ENCODE data around the gene EHMT2.

The EHMT2 gene

DNA sequence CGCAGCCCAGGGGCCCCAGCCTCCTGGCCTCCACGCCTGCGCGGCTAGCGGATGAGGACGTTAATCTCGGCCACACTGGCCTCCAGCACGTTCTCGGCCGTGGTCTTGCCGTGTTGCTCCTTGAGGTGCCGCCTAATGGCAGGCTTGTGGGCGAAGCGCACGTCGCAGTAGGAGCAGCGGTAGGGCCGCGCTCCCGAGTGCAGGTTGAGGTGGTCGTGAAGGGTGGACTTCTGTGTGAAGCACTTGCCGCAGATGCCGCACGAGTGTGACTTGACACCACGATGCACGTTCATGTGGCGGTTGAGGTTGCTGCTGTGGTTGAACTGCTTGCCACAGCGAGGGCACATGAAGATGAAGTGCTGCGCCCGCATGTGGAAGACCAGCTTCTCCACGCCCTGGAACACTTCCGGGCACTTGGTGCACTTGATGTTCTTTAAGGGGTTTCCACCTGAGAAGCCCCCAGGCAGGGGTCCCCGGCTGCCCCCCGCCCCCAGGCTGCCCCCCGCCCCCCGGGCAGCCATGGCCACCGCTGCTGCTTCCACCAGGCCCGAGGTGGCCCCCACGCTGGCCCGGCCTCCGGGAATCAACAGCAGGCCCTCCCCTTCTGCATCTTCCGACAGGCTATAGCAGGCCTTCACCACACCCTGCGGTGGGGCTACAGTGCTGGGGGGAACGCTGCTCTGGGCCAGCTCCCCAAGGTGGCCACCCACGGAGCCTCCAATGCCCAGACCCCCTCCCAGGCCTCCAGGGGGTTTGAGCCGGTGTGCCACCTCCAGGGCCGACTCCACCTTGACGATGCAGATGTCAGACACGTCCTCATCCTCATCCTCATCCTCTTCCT is 2.6 kb upstream of the EHMT2 start:
- no peaks in the 10 kb centered on the region for H3K4me1 ChIP-seq (ENCODE audit: control insufficient read depth, low read depth, low read length)
- no peaks in the 10 kb centered on the region for H3K9me3 ChIP-seq (ENCODE audit: control insufficient read depth, low read depth, low read length)
- H3K4me3 ChIP-seq (ENCODE audit: low read length): no peak overlapping the region
- H3K27ac ChIP-seq (ENCODE audit: low read length): no peak overlapping the region
- H3K36me3 ChIP-seq (ENCODE audit: control insufficient read depth, low read depth, low read length): peaks cover 21% of the 10 kb centered on the region
- H3K9ac ChIP-seq (ENCODE audit: low read length): no peak overlapping the region
- no peaks in the 10 kb centered on the region for H3K27me3 ChIP-seq (ENCODE audit: control insufficient read depth, insufficient read depth, low read length)

DNA sequence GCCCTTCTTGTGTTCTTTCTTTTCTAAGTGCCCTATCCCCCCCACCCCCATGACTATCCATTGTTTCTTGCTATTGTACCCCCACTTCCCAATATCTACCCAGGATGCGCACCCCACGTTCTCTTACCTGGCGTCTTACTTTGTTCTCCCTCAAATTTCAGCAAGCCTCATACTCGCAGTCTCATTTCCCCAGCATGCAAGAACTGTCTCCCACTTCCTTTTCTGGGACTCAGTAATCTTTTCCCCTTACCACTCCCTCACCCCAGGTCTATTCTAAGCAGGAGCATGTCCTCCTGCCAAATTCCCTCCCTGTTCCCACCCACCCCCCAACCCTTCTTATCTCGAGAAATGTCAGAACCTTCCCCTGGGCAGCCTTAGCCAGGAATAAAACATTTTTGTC is 1.7 kb upstream of the EHMT2 start:
- H3K27me3 ChIP-seq (ENCODE audit: control insufficient read depth, insufficient read depth, low read length): no peaks in the 10 kb centered on the region
- H3K4me3 ChIP-seq (ENCODE audit: low read length): no peak overlapping the region
- H3K9ac ChIP-seq (ENCODE audit: low read length): no peak overlapping the region
- peaks cover 27% of the 10 kb centered on the region for H3K36me3 ChIP-seq (ENCODE audit: control insufficient read depth, low read depth, low read length)
- no peaks in the 10 kb centered on the region for H3K4me1 ChIP-seq (ENCODE audit: control insufficient read depth, low read depth, low read length)
- no peak overlapping the region for H3K27ac ChIP-seq (ENCODE audit: low read length)
- no peaks in the 10 kb centered on the region for H3K9me3 ChIP-seq (ENCODE audit: control insufficient read depth, low read depth, low read length)

DNA sequence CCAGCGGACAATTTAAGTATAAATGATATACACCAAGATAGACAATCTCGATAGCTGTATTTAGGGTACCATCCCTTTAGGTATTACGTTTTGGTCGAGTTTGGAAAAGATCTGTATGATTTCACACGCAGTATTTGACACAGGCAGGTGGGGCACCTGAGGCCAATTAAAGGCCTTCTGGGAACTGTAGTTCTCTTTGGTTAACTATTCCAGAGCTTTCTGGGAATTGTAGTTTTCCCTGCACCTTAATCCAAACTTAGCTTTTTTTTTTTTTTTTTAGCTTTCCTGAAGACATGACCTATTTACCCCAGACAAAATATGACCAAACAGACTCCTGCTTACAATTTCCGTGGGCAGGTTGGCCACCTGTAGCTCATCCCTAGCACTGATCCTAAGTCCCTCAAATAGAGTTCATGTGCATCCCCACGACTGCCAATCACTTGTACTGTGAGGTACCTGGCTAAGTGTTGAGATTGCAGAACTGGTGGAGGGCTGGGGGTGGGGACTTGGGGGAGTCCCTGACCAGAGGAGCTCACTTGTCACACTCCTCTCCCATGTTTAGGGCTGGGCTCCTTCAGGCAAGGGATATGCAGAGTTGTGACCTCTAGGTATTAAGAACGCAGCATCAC is 999 bp upstream of the EHMT2 start:
- no peaks in the 10 kb centered on the region for H3K9me3 ChIP-seq (ENCODE audit: control insufficient read depth, low read depth, low read length)
- H3K4me1 ChIP-seq (ENCODE audit: control insufficient read depth, low read depth, low read length): no peaks in the 10 kb centered on the region
- H3K9ac ChIP-seq (ENCODE audit: low read length): peak overlapping the region; percentile 67
- H3K27me3 ChIP-seq (ENCODE audit: control insufficient read depth, insufficient read depth, low read length): no peaks in the 10 kb centered on the region
- peaks cover 32% of the 10 kb centered on the region for H3K36me3 ChIP-seq (ENCODE audit: control insufficient read depth, low read depth, low read length)
- no peak overlapping the region for H3K27ac ChIP-seq (ENCODE audit: low read length)
- peak overlapping the region; percentile 95 for H3K4me3 ChIP-seq (ENCODE audit: low read length)

DNA sequence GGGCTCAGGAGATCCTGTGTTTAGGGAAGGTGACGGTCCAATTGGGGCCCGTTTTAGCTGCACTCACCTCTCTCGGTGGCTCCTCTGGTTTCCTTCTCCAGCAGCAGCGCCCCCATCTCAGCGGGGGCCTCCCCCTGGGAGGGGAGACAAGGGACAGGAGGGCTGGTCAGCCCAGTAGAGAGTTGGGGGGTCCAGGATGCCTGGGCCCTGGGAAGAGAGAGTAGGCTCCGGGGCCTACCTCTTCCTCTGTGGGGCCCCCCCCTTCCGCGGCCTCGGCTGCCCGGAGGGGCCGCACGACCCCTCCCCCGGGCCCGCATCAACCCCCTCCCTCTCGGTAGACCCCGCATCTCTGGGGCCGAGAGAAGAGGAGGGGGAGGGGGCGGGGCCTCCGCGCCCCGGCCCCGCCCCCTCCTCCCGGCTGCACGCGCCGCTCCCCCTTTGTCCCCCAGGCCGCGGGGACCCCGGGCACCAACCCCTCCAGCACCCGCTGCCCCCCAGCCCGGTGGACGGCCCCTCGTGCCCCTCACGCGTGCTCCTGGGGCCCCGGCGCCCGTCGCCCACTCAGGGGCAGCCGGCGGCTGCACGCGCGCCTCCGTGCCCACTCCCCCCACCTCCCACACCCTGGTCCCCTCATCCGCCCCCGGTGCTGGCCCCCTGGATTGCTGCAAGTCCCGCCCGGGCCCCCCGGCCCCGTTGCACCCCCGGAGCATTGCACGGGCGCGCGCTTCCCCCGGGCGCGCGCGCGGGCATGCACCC is 464 bp downstream of the EHMT2 start:
- H3K4me1 ChIP-seq (ENCODE audit: control insufficient read depth, low read depth, low read length): no peaks in the 10 kb centered on the region
- H3K9me3 ChIP-seq (ENCODE audit: control insufficient read depth, low read depth, low read length): no peaks in the 10 kb centered on the region
- peak overlapping the region; percentile 28 for H3K27ac ChIP-seq (ENCODE audit: low read length)

DNA sequence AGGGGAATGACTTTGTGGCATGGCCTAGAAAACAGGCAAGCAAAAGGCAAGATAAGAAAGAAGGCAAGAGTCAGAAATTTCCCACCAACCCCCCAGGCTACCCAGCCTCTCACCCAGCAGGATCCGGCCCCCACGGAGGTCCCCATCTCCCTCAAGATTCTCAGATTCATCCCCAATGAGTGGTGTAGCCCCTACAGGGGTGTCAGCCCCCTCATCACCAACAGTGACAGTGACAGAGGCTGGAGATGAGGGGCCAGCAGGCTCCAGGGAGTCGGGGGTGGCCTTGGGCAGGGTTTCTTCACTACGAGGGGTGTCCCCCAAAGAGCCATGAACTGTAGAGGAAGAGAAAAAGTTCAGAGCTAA is 1.0 kb downstream of the EHMT2 start:
- H3K9me3 ChIP-seq (ENCODE audit: control insufficient read depth, low read depth, low read length): no peaks in the 10 kb centered on the region
- H3K9ac ChIP-seq (ENCODE audit: low read length): peak overlapping the region; percentile 74
- H3K4me3 ChIP-seq (ENCODE audit: low read length): peak overlapping the region; percentile 95
- H3K36me3 ChIP-seq (ENCODE audit: control insufficient read depth, low read depth, low read length): peaks cover 53% of the 10 kb centered on the region
- H3K27ac ChIP-seq (ENCODE audit: low read length): peak overlapping the region; percentile 28
- H3K27me3 ChIP-seq (ENCODE audit: control insufficient read depth, insufficient read depth, low read length): no peaks in the 10 kb centered on the region
- H3K4me1 ChIP-seq (ENCODE audit: control insufficient read depth, low read depth, low read length): no peaks in the 10 kb centered on the region

More for the DNA sequence above, 464 bp downstream of the EHMT2 start:
- peaks cover 47% of the 10 kb centered on the region for H3K36me3 ChIP-seq (ENCODE audit: control insufficient read depth, low read depth, low read length)
- peak overlapping the region; percentile 74 for H3K9ac ChIP-seq (ENCODE audit: low read length)
- H3K27me3 ChIP-seq (ENCODE audit: control insufficient read depth, insufficient read depth, low read length): no peaks in the 10 kb centered on the region
- H3K4me3 ChIP-seq (ENCODE audit: low read length): peak overlapping the region; percentile 95

DNA sequence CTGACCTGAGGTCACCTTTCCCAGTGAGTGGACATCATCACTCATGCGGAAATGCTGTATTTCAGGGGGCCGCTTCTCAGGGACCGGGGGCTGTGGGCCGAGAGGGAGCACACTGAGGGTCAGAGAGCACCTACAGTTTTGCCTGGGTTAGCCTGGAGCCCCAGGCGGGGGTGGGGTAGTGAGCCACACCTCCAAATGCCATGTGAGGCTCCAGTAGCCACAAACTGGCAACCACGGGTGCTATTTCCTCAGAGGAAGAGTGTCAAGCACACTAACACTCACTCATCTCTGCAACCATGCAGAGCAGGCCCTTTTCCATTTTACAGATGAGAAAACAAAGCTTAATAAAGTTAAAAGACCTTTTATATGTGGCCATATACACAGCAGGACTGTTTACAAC is 4.7 kb downstream of the EHMT2 start:
- no peak overlapping the region for H3K4me3 ChIP-seq (ENCODE audit: low read length)
- H3K27ac ChIP-seq (ENCODE audit: low read length): no peak overlapping the region
- peaks cover 76% of the 10 kb centered on the region for H3K36me3 ChIP-seq (ENCODE audit: control insufficient read depth, low read depth, low read length)
- H3K27me3 ChIP-seq (ENCODE audit: control insufficient read depth, insufficient read depth, low read length): no peaks in the 10 kb centered on the region
- no peaks in the 10 kb centered on the region for H3K9me3 ChIP-seq (ENCODE audit: control insufficient read depth, low read depth, low read length)
- no peaks in the 10 kb centered on the region for H3K4me1 ChIP-seq (ENCODE audit: control insufficient read depth, low read depth, low read length)
- no peak overlapping the region for H3K9ac ChIP-seq (ENCODE audit: low read length)

DNA sequence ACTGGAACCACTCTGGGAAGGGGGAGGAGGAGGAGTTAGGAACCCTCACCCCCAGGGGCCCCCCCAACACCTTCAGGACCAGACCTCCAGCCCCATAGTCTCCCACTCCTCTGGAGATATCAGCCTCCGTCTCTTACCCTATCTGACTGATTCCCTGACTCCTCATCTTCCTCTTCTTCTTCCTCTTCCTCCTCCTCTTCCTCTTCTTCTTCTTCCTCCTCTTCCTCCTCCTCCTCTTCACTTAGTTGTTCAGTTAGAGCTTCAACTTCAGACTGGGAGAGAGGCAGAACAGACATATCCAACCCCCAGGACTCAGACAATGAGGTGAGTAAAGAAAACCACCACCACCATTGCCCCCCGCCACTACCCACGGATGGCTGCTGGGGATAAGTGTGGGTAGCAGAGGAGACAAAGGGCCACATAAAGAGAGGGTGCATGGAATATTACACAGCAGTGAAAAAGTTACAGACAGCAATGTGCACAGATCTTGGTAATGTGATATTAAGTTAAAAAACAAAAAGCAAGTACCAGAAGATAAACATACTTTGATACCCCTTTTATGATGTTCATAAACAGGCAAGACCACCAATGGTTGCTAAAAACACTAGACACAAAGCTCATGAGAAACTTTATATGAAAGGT is 8.0 kb downstream of the EHMT2 start:
- Histone ChIP-seq H3K4me3 (ENCODE audit: low read length) (no peak overlapping the region), H3K9me3 (ENCODE audit: control insufficient read depth, low read depth, low read length) (no peaks in the 10 kb centered on the region), H3K9ac (ENCODE audit: low read length) (no peak overlapping the region), H3K27me3 (ENCODE audit: control insufficient read depth, insufficient read depth, low read length) (no peaks in the 10 kb centered on the region), H3K36me3 (ENCODE audit: control insufficient read depth, low read depth, low read length) (peaks cover 89% of the 10 kb centered on the region), H3K4me1 (ENCODE audit: control insufficient read depth, low read depth, low read length) (no peaks in the 10 kb centered on the region), H3K27ac (ENCODE audit: low read length) (no peak overlapping the region)

DNA sequence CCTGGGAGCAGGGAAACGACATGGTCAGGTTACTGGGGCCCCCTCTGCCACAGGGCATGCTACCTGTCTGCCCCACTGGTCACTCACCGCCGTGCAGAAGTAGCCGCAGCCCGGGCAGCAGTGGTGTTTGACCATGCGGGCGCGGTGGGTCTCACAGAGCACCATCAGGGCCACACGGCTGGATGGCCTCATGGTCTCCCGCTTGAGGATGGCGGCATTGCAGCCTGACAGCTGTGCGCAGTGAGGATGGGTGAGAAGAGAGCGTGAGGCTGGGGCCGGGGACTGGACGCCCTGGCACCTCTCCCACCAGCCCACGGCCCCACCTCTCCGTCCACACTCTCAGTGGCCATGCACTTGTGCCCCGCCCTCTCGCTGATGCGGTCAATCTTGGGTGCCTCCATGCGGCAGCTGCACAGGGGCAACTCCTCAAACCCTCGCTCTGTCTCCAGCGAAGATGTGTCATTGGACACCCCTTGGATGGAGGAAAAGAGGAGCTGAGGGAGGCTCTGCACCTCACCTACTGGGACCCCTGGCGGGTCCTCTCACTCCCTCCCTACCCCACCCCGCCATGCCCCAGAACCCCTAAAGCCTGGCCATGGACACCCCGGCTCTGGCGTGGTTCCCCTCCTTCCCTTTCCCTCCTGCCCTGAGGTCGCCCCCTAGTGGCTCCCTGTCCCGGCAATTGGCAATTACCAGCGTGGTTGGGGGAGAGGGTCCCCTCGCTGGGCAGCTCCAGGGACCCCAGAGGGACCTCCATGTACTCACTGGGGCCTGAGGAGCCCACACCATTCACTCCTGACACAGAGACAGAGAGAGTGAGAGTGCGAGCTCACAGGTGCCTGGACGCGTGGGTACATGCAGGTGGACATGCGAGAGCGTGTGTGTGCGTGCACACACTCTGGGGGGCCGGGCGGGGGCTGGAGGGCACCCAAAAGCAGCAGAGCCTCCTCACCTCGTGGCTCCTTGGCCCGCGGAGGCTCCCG is 8.9 kb downstream of the EHMT2 start:
- no peak overlapping the region for H3K4me3 ChIP-seq (ENCODE audit: low read length)
- no peaks in the 10 kb centered on the region for H3K27me3 ChIP-seq (ENCODE audit: control insufficient read depth, insufficient read depth, low read length)
- no peak overlapping the region for H3K9ac ChIP-seq (ENCODE audit: low read length)
- no peak overlapping the region for H3K27ac ChIP-seq (ENCODE audit: low read length)
- peaks cover 92% of the 10 kb centered on the region for H3K36me3 ChIP-seq (ENCODE audit: control insufficient read depth, low read depth, low read length)
- no peaks in the 10 kb centered on the region for H3K4me1 ChIP-seq (ENCODE audit: control insufficient read depth, low read depth, low read length)
- H3K9me3 ChIP-seq (ENCODE audit: control insufficient read depth, low read depth, low read length): no peaks in the 10 kb centered on the region

DNA sequence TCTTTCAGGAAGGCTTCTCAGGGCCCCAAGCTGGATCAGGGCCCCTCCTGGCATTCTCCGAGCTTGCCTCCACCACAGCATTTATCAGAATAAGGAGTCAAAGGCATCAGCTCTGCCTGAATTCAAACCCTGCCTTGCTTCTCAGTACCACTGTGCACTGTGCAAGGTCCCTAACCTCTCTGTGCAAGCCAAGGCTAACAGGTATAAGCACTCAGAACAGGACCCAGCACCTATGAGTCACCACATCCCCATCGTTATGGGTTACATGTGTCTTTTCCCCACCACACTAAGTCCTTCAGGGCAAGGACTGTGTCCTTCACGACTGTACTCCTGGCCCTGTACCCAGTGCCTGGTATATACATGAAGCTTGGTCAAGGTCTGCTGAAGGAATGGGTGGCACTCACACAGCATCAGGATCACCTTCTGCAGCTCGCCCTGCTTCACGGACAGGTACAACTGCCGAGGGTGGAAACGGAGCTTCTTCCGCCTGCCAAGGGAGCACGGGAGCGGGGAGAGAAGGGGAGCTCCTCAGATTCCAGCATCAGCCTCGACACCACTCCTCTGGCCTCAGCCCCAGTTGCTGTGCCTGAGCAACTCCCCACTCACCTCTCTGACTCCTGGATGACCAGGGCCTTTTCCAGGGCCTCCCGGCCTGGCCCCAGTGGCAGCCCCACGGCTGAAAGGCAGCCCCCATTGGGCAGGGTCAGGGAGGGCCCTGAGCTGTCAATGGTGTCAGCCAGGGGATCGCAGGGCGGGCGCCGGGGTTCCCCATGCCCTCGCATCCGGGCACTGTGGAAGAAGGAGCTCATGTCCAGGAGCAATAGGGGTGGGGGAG is 10.1 kb downstream of the EHMT2 start:
- Histone ChIP-seq H3K27ac (ENCODE audit: low read length) (no peak overlapping the region), H3K9ac (ENCODE audit: low read length) (no peak overlapping the region), H3K27me3 (ENCODE audit: control insufficient read depth, insufficient read depth, low read length) (no peaks in the 10 kb centered on the region), H3K9me3 (ENCODE audit: control insufficient read depth, low read depth, low read length) (no peaks in the 10 kb centered on the region), H3K4me1 (ENCODE audit: control insufficient read depth, low read depth, low read length) (no peaks in the 10 kb centered on the region), H3K36me3 (ENCODE audit: control insufficient read depth, low read depth, low read length) (peaks cover 90% of the 10 kb centered on the region), H3K4me3 (ENCODE audit: low read length) (no peak overlapping the region)

DNA sequence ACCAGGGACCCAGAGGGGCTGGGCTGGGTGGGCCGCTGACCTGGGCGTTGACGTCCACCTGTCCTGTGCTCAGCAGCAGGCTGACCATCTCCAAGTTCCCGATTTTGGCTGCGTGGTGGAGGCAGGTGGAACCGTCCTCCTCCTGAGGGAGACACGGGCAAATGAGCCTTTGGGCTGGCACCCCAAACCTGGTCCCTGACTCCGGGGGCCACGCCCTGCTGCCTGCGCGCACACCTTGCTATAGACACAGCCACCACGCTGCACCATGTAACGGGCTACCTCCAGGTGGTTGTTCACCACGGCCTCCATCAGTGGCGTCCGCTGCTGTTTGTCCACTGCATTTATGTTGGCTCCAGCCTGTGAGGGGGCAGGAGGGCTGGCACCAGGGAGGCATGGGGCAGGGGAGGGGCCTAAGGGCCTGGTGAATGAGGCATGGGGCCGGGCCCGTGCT is 10.9 kb downstream of the EHMT2 start:
- H3K9me3 ChIP-seq (ENCODE audit: control insufficient read depth, low read depth, low read length): no peaks in the 10 kb centered on the region
- H3K36me3 ChIP-seq (ENCODE audit: control insufficient read depth, low read depth, low read length): peaks cover 86% of the 10 kb centered on the region
- no peaks in the 10 kb centered on the region for H3K4me1 ChIP-seq (ENCODE audit: control insufficient read depth, low read depth, low read length)
- H3K27ac ChIP-seq (ENCODE audit: low read length): no peak overlapping the region
- H3K27me3 ChIP-seq (ENCODE audit: control insufficient read depth, insufficient read depth, low read length): no peaks in the 10 kb centered on the region
- H3K9ac ChIP-seq (ENCODE audit: low read length): no peak overlapping the region
- no peak overlapping the region for H3K4me3 ChIP-seq (ENCODE audit: low read length)

Measured in iPS-18a (cell line).